C4-2B (cell line): ENCODE results near the gene ITPKB.
A peak's percentile ranks its signal among the peaks of the same experiment; 100 is the strongest.

Experiments used
- H3K27ac ChIP-seq: fragments of 450-650 bp; 2 replicates; pipeline ENCODE4 v1.5.1; 2017
- CTCF ChIP-seq: fragments of 450-650 bp; conservative IDR thresholded peaks from 2 replicates; pipeline ENCODE4 v1.5.1; 2017; ENCODE audit warnings: mild to moderate bottlenecking
- ZFX ChIP-seq: fragments of 450-650 bp; IDR thresholded peaks from 2 replicates; pipeline ENCODE4 v1.6.1; 2017

The ITPKB gene

GRCh38 chr1:226608699-226609505 is 130.2 kb downstream of the ITPKB start:
- TF ChIP-seq ZFX (no peak), CTCF (peak; percentile 96)
- no peak overlapping the region for H3K27ac ChIP-seq

DNA sequence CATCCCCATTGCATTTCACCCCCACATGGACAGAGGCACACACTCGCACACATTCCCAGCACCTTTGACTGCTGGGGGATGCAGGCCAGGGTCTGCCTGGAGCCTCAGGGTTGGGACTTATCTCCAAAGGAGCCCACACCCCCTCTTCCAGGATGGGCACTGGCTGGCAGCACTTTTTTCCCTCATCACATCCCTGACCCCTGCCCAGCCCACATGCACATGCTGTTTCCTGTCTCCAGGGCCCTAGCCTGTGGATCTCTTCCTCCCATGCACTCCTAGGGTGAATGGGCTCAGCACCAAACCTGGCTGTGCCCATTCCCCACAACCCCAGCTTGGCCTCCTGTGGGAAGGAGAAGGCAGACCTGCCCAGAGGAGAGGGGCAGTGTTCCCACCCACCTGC is 131.3 kb downstream of the ITPKB start:
- H3K27ac ChIP-seq: no peak overlapping the region

DNA sequence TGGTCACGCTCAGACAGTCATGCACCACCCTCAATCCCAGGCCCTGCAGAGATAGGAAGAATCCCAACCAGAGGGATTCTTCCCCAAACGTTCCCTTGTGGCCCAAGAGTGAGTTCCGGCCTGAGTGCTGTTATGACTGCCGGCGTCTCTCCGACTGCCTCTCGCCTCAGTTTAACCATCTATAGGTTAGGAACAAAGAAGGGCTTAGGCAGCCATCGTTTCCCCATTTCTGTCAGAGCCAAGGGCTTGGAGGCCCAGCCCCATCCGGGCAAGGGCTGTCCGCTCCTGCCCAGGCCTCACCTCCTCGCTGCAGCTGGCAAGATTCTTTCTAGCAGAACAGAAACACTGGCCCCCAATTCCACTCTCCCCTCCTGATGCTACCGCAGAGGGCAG is 131.8 kb downstream of the ITPKB start:
- no peak overlapping the region for H3K27ac ChIP-seq
- no peak for TF ChIP-seq ZFX
- TF ChIP-seq CTCF: no peak

More for the DNA sequence above, 131.3 kb downstream of the ITPKB start:
- TF ChIP-seq ZFX: no peak
- TF ChIP-seq CTCF: no peak

DNA sequence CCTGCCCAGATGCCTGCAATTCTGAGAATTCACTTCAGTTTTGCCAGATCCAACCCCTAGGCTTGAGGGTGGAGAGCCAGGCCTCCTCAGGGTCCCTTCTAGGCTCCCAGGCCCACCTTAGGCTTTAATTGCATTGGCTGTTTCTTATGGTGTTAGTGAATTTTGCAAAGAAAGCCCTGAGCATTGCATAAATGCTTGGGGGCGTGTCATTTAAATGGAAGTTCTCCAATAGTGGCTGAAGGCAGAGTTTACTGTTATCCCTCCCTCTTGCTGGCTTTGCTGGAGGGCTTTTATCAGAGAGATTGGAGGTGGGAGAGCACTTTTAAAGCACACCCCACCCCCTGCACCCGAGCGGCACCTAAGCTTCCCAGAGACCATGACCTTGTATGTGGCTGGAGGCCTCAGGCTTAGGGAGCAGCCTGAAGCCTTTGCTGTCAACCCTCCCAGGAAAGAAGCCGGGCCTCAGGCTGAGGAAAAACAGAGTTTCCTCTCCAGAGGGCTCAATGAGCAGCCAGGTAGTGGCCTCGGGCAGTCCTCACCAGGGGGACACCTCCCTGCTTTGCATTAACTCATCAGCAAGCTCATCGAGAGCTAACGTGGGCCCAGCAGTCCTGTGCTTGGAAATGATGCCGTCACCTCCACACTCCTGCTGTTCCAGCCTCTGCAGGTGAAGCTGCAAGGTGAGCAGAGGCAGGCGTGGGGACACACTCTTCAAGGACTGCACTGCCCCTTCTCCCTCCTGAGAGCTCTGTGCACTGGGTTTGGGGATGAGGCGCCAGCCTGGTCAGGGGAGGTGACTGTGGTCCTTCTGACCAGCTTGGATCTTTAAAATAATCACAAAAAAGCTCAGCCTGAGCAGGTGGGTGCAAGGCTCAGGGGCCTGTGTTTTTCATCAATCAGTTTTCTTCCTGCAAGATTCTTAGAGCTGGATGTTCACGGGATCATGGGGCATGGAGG is 132.5 kb downstream of the ITPKB start:
- H3K27ac ChIP-seq: no peak overlapping the region
- TF ChIP-seq CTCF (no peak), ZFX (no peak)

DNA sequence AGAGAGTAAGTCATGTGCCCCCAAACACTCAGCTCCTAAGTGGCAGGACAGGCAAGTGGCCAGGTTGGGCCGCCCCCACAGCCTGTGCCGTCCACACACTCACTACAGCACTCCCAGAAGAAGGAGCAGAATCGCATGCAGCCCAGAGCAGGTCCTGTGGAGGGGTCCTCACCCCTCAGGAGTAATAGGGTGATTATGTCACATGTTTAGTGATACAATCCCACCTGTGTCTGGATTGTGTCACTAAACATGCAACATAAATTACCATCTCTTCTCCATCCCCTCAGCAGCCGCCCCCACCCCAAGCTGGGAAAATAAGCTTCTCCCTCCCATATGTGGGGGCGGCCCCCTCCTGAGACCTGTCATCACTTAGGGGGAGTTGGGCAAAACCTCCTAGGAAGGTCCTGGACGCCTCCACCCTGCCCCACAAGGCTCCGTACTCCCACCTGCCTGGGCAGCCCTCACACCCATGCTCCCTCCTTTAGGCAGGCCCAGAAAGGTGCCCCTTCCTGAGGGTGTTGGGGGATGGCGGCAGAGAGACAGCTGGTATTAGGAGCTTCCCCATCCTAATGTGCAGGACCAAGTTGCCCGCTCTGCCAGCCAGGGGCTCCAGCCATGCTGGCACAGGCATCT is 133.6 kb downstream of the ITPKB start:
- H3K27ac ChIP-seq: no peak overlapping the region

DNA sequence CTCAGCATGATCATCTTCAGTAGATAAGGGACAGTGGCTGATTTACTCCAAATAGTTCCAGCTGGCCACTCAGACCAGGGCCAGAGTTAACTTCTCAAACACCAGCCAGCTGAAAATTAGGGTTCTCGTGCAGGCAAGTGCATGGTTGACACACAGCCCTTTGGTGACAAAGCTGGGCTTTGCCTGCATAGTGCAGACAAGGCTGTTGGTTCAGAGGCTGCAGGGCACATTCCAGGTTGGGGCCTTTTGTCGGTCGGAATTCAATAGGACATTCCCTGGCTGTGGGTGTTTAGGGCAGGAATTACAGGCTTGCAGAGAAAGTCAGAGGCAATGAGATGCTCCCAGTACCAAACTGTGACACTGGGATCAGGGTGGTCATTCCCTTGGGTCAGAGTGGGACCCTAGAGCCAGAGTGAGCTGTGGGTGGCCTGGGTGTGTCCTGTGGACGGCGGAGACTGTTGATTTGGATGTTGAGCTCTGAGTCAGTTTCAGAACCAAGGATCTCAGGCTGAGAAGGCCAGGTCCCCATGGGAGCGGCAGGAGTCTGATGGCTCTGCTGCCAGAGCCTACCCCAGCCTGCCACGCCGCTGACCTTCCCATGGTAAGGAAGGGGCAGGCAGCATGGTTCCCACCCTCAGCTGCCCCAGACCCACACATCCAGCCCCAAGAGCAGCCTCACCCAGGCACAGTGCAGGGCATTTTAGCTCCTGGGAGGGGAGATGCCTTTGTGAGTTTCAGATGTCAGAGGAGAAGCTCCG is 134.3 kb downstream of the ITPKB start:
- TF ChIP-seq ZFX: no peak
- TF ChIP-seq CTCF: no peak
- no peak overlapping the region for H3K27ac ChIP-seq

More for the DNA sequence above, 133.6 kb downstream of the ITPKB start:
- no peak for TF ChIP-seq CTCF
- TF ChIP-seq ZFX: no peak
